Esophagus muscularis mucosa (tissue), 4 donors: ENCODE data around the gene WDFY2. TPM values are rescaled to one million over a fixed set of nuclear protein-coding genes. Genes with fewer than 3 reads are reported as not detected.

Experiments
- DNase-seq: peaks from one replicate; pipeline ENCODE4 v3.0.0-alpha.2; 2017; ENCODE audit errors: extremely low spot score
- H3K27ac ChIP-seq, 4 donors: fragments of 200-600 bp; sonication (generic); replicated peaks in 1 of 4; 1 replicate in 3 of 4; 2 replicates in 1 of 4; pipeline ENCODE4 v1.5.1; 2016 to 2019; ENCODE audit warnings: mild to moderate bottlenecking in 1 of 4
- H3K27me3 ChIP-seq, 4 donors: fragments of 200-600 bp; sonication (generic); one replicate each; pipeline versions ENCODE4 v1.5.1 to v1.6.0; 2016 to 2019
- H3K36me3 ChIP-seq, 4 donors: fragments of 200-600 bp; sonication (generic); one replicate each; pipeline ENCODE4 v1.5.1; 2016 to 2019
- H3K4me1 ChIP-seq, 4 donors: fragments of 200-600 bp; sonication (generic); one replicate each; pipeline ENCODE4 v1.5.1; 2016 to 2019
- H3K4me3 ChIP-seq, 4 donors: fragments of 200-600 bp; sonication (generic); 1 replicate in 2 of 4; 2 replicates in 2 of 4; pipeline ENCODE4 v1.5.1; 2016 to 2019; ENCODE audit warnings: mild to moderate bottlenecking in 4 of 4, moderate library complexity in 1 of 4
- H3K9me3 ChIP-seq, 4 donors: fragments of 200-600 bp; sonication (generic); 1 replicate in 3 of 4; 2 replicates in 1 of 4; pipeline ENCODE4 v1.5.1; 2016 to 2019
- CTCF ChIP-seq, 3 experiments: fragments of 200-600 bp in 2 of 3; fragments of 450-650 bp in 1 of 3; sonication (generic) in 2 of 3; IDR thresholded peaks; one replicate each; pipeline ENCODE4 v1.5.1; 2017 to 2019; ENCODE audit warnings: antibody characterized with exemption in 3 of 3, mild to moderate bottlenecking in 2 of 3, moderate library complexity in 1 of 3
- EP300 ChIP-seq: sonication (generic); formaldehyde crosslinking; IDR thresholded peaks from one replicate; pipeline ENCODE4 v1.6.1; 2017; ENCODE audit warnings: antibody characterized with exemption
- POLR2A ChIP-seq: fragments of 450-650 bp; IDR thresholded peaks from one replicate; pipeline ENCODE4 v1.6.1; 2017; ENCODE audit warnings: antibody characterized with exemption, moderate library complexity, mild to moderate bottlenecking, low read depth
- POLR2AphosphoS5 ChIP-seq, 2 donors: sonication (generic); formaldehyde crosslinking; IDR thresholded peaks; one replicate each; pipeline ENCODE4 v1.6.1; 2017; ENCODE audit warnings: antibody characterized with exemption in 2 of 2
- WGBS: methylation state at CpG from one replicate; pipeline ENCODE4 v1.1.5; 2018; 5-methylcytosine and 5-hydroxymethylcytosine counted together
- intact Hi-C: fragments of 100-400 bp; cut with DNase I; formaldehyde crosslinking; loops from one replicate; pipeline ENCODE4 v1.15.1; 2023
- total RNA-seq, 4 donors: library from RNA; depleted of rRNA; stranded (reverse); fragments of >200 nt; gene quantifications; one replicate each; pipeline versions ENCODE4 v1.1.0 to v1.2.1, GENCODE V29; 2016

WDFY2 gene
- total RNA-seq, 4 donors from 2014 or later, result 4.7 to 8.7 (median 5.7) TPM

GRCh38 chr13:51777921-51778320 is 193.7 kb downstream of the WDFY2 start:
- H3K4me3 ChIP-seq, result no peak overlapping the region
- no peaks in the 10 kb centered on the region for H3K9me3 ChIP-seq
- H3K27me3 ChIP-seq, result no peaks in the 10 kb centered on the region
- H3K36me3 ChIP-seq, result peaks cover 0 to 17% (median 4%) of the 10 kb centered on the region in 4 donors
- 98% methylated on average over 9 of the region's 9 CpGs for WGBS
- H3K4me1 ChIP-seq, result no peaks in the 10 kb centered on the region
- no peak for DNase-seq
- TF ChIP-seq POLR2A (no peak), POLR2AphosphoS5 (IDR thresholded peaks at IDR 0.05) (no peak), CTCF (IDR thresholded peaks at IDR 0.05) (no peak), EP300 (no peak)
- H3K27ac ChIP-seq, result no peak overlapping the region
- intact Hi-C loops, result no loop called here

- no peak for DNase-seq
- Histone ChIP-seq H3K36me3 (peaks cover 0 to 13% (median 3%) of the 10 kb centered on the region in 4 donors), H3K27me3 (no peaks in the 10 kb centered on the region), H3K27ac (no peak overlapping the region), H3K4me1 (no peaks in the 10 kb centered on the region), H3K4me3 (no peak overlapping the region), H3K9me3 (no peaks in the 10 kb centered on the region)
- whole genome bisulfite sequencing, result 76% methylated on average over 11 of the region's 11 CpGs
- TF ChIP-seq POLR2AphosphoS5 (IDR thresholded peaks at IDR 0.05) (no peak), EP300 (no peak), POLR2A (no peak), CTCF (IDR thresholded peaks at IDR 0.05) (no peak)
- intact Hi-C loops, result no loop called here
These were observed 194.1 kb downstream of the WDFY2 start for GRCh38 chr13:51778392-51778791.

- H3K4me3 ChIP-seq, result no peak overlapping the region
- no peaks in the 10 kb centered on the region for H3K27me3 ChIP-seq
- no peaks in the 10 kb centered on the region for H3K9me3 ChIP-seq
- intact Hi-C loops, result no loop called here
- H3K4me1 ChIP-seq, result no peaks in the 10 kb centered on the region
- 81% methylated on average over 3 of the region's 3 CpGs for WGBS
- H3K27ac ChIP-seq, result no peak overlapping the region
- peaks cover 0 to 7% (median 0%) of the 10 kb centered on the region in 4 donors for H3K36me3 ChIP-seq
- TF ChIP-seq EP300, result no peak
- TF ChIP-seq POLR2A, result no peak
- no peak for TF ChIP-seq CTCF (IDR thresholded peaks at IDR 0.05)
- TF ChIP-seq POLR2AphosphoS5 (IDR thresholded peaks at IDR 0.05), result no peak
- no peak for DNase-seq
These were observed 195.8 kb downstream of the WDFY2 start for GRCh38 chr13:51780099-51780498.

GRCh38 chr13:51781246-51782022 is 197.2 kb downstream of the WDFY2 start:
- WGBS, result 86% methylated on average over 15 of the region's 15 CpGs
- Histone ChIP-seq H3K4me3 (no peak overlapping the region), H3K4me1 (peaks cover 8 to 12% (median 11%) of the 10 kb centered on the region in 4 donors), H3K27ac (no peak overlapping the region), H3K9me3 (no peaks in the 10 kb centered on the region), H3K27me3 (no peaks in the 10 kb centered on the region), H3K36me3 (peaks cover 0 to 7% (median 0%) of the 10 kb centered on the region in 4 donors)
- intact Hi-C loops, result no loop called here
- no peak for DNase-seq
- no peak for TF ChIP-seq CTCF (IDR thresholded peaks at IDR 0.05)
- TF ChIP-seq POLR2A, result no peak
- no peak for TF ChIP-seq POLR2AphosphoS5 (IDR thresholded peaks at IDR 0.05)
- no peak for TF ChIP-seq EP300
